ENCODE results near the gene ZNF480. TPM values are rescaled to one million over a fixed set of nuclear protein-coding genes. Genes with fewer than 3 reads are reported as not detected.

ZNF480 gene
- total RNA-seq, 1 experiment from 2014 or later: 11.5 TPM

DNA sequence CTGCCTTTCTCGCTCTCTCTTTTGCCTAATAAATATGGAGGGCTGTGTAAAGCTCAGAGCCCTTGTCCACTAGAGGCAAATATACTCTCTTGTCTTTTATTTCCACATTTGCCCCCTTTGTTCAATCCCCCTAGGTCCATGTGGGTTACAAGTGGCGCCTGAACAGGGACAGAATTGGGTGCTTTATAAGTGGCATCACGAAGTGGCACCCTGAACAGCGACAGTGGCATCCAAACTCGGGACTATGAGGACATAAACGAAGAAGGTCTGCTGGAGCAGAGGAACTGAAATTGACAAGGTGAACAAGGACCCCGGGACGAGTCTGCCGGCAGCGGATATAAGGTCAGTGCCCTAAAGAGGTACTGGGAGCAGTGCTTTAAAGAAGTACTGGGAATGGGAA, 34.8 kb downstream of the ZNF480 start:
- CTCF ChIA-PET: no interaction called here
- H3K9ac ChIP-seq (ENCODE audit: low read length): no peak overlapping the region
- no peaks in the 10 kb centered on the region for H3K79me2 ChIP-seq (ENCODE audit: insufficient read depth, low read length)
- no peak overlapping the region for H3K27ac ChIP-seq (ENCODE audit: low read depth, low read length)
- ATAC-seq (no peak), DNase-seq (ENCODE audit: low read depth, low spot score) (no peak)
- peaks cover 26 to 29% of the 10 kb centered on the region in 2 experiments; a peak in 2 of 4 replicates for H3K9me3 ChIP-seq (ENCODE audit: control insufficient read depth in 1 of 2, insufficient read depth in 1 of 2, low read depth in 1 of 2, low read length in 2 of 2)
- H3K4me1 ChIP-seq (ENCODE audit: control insufficient read depth in 1 of 2, insufficient read depth in 2 of 2, low read length in 2 of 2): no peaks in the 10 kb centered on the region
- no peak overlapping the region for H2AFZ ChIP-seq (ENCODE audit: low read depth, low read length, poor library complexity, severe bottlenecking)
- H3K4me3 ChIP-seq (replicated peaks in 1 of 2; ENCODE audit: low read depth in 1 of 2, low read length in 2 of 2): no peak overlapping the region
- BruUV-seq (replicated peaks): no TSS peak
- H3K4me2 ChIP-seq (ENCODE audit: low read length): no peak overlapping the region
- TF ChIP-seq ZFX (IDR thresholded peaks at IDR 0.05): no peak
- TF ChIP-seq POLR2A (IDR thresholded peaks at IDR 0.05; ENCODE audit: borderline replicate concordance, extremely low read depth, insufficient read depth, insufficient read length): no peak
- TF ChIP-seq ELF1 (IDR thresholded peaks at IDR 0.05; ENCODE audit: borderline replicate concordance, low read depth): no peak
- TF ChIP-seq, protein P1, sequence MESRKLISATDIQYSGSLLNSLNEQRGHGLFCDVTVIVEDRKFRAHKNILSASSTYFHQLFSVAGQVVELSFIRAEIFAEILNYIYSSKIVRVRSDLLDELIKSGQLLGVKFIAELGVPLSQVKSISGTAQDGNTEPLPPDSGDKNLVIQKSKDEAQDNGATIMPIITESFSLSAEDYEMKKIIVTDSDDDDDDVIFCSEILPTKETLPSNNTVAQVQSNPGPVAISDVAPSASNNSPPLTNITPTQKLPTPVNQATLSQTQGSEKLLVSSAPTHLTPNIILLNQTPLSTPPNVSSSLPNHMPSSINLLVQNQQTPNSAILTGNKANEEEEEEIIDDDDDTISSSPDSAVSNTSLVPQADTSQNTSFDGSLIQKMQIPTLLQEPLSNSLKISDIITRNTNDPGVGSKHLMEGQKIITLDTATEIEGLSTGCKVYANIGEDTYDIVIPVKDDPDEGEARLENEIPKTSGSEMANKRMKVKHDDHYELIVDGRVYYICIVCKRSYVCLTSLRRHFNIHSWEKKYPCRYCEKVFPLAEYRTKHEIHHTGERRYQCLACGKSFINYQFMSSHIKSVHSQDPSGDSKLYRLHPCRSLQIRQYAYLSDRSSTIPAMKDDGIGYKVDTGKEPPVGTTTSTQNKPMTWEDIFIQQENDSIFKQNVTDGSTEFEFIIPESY (IDR thresholded peaks at IDR 0.05; ENCODE audit: extremely low read depth, insufficient replicate concordance, low read length): no peak
- no peak for TF ChIP-seq JUND (IDR thresholded peaks at IDR 0.05)
- H3K36me3 ChIP-seq (ENCODE audit: control insufficient read depth in 1 of 2, insufficient read depth in 2 of 2, low read length in 2 of 2): no peaks in the 10 kb centered on the region
- POLR2A ChIA-PET: no interaction called here
- H4K20me1 ChIP-seq (ENCODE audit: insufficient read depth): no peaks in the 10 kb centered on the region
- H3K9me2 ChIP-seq (ENCODE audit: insufficient read depth): no peaks in the 10 kb centered on the region
- intact Hi-C loops (cut with micrococcal nuclease): no loop called here
- RAD21 ChIA-PET (ENCODE audit: low non-redundant PET in 1 of 2, low total read pairs in 2 of 2, uncharacterized antibody in 2 of 2, unreplicated experiment in 2 of 2): no interaction called here
- no peaks in the 10 kb centered on the region for H3K27me3 ChIP-seq (ENCODE audit: insufficient read depth, low read length)

- ChIA-PET CTCF (no interaction called here), RAD21 (ENCODE audit: low non-redundant PET in 1 of 2, low total read pairs in 2 of 2, uncharacterized antibody in 2 of 2, unreplicated experiment in 2 of 2) (no interaction called here), POLR2A (no interaction called here)
- Histone ChIP-seq H3K79me2 (ENCODE audit: insufficient read depth, low read length) (no peaks in the 10 kb centered on the region), H3K4me3 (replicated peaks in 1 of 2; ENCODE audit: low read depth in 1 of 2, low read length in 2 of 2) (no peak overlapping the region), H3K27ac (ENCODE audit: low read depth, low read length) (no peak overlapping the region), H3K36me3 (ENCODE audit: control insufficient read depth in 1 of 2, insufficient read depth in 2 of 2, low read length in 2 of 2) (no peaks in the 10 kb centered on the region), H3K9me2 (ENCODE audit: insufficient read depth) (no peaks in the 10 kb centered on the region), H2AFZ (ENCODE audit: low read depth, low read length, poor library complexity, severe bottlenecking) (no peak overlapping the region), H4K20me1 (ENCODE audit: insufficient read depth) (no peaks in the 10 kb centered on the region), H3K4me1 (ENCODE audit: control insufficient read depth in 1 of 2, insufficient read depth in 2 of 2, low read length in 2 of 2) (no peaks in the 10 kb centered on the region), H3K4me2 (ENCODE audit: low read length) (no peak overlapping the region), H3K27me3 (ENCODE audit: insufficient read depth, low read length) (no peaks in the 10 kb centered on the region), H3K9me3 (ENCODE audit: control insufficient read depth in 1 of 2, insufficient read depth in 1 of 2, low read depth in 1 of 2, low read length in 2 of 2) (peaks cover 15 to 27% of the 10 kb centered on the region in 2 experiments; a peak in 2 of 4 replicates), H3K9ac (ENCODE audit: low read length) (no peak overlapping the region)
- intact Hi-C loops (cut with micrococcal nuclease): no loop called here
- BruUV-seq (replicated peaks): no TSS peak
- ATAC-seq: no peak
- DNase-seq (ENCODE audit: low read depth, low spot score): no peak
- TF ChIP-seq YY1 (IDR thresholded peaks at IDR 0.05; ENCODE audit: extremely low read depth, insufficient replicate concordance, low read depth, low read length) (no peak), ELF1 (IDR thresholded peaks at IDR 0.05; ENCODE audit: borderline replicate concordance, low read depth) (no peak), EZH2 (IDR thresholded peaks at IDR 0.05) (no peak), POLR2AphosphoS5 (IDR thresholded peaks at IDR 0.05; ENCODE audit: low read depth, low read length) (no peak), SP1 (IDR thresholded peaks at IDR 0.05; ENCODE audit: low read depth) (no peak), TCF7L2 (IDR thresholded peaks at IDR 0.05; ENCODE audit: borderline replicate concordance, extremely low read depth, insufficient read depth, insufficient read length) (no peak), EZH2phosphoT487 (IDR thresholded peaks at IDR 0.05; ENCODE audit: borderline replicate concordance) (no peak), CTCF (IDR thresholded peaks at IDR 0.05 in 2 of 3, conservative IDR thresholded peaks at IDR 0.05 in 1 of 3; ENCODE audit: borderline replicate concordance in 1 of 3, insufficient read depth in 1 of 3, low read depth in 2 of 3, low read length in 2 of 3) (no peak)
- TF ChIP-seq, protein P2, sequence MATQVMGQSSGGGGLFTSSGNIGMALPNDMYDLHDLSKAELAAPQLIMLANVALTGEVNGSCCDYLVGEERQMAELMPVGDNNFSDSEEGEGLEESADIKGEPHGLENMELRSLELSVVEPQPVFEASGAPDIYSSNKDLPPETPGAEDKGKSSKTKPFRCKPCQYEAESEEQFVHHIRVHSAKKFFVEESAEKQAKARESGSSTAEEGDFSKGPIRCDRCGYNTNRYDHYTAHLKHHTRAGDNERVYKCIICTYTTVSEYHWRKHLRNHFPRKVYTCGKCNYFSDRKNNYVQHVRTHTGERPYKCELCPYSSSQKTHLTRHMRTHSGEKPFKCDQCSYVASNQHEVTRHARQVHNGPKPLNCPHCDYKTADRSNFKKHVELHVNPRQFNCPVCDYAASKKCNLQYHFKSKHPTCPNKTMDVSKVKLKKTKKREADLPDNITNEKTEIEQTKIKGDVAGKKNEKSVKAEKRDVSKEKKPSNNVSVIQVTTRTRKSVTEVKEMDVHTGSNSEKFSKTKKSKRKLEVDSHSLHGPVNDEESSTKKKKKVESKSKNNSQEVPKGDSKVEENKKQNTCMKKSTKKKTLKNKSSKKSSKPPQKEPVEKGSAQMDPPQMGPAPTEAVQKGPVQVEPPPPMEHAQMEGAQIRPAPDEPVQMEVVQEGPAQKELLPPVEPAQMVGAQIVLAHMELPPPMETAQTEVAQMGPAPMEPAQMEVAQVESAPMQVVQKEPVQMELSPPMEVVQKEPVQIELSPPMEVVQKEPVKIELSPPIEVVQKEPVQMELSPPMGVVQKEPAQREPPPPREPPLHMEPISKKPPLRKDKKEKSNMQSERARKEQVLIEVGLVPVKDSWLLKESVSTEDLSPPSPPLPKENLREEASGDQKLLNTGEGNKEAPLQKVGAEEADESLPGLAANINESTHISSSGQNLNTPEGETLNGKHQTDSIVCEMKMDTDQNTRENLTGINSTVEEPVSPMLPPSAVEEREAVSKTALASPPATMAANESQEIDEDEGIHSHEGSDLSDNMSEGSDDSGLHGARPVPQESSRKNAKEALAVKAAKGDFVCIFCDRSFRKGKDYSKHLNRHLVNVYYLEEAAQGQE (IDR thresholded peaks at IDR 0.05; ENCODE audit: low read depth): no peak
These were observed 38.8 kb downstream of the ZNF480 start for GRCh38 chr19:52335768-52336116.

All from HCT116 (cell line).